IMR-90 (cell line): ENCODE results near the gene SLC26A6. TPM values are rescaled to one million over a fixed set of nuclear protein-coding genes. Genes with fewer than 3 reads are reported as not detected.
A peak's percentile ranks its signal among the peaks of the same experiment; 100 is the strongest.

Source experiments
- ATAC-seq: fragments of 200-7000 bp; cut with Tn5 transposase; 2 replicates; pipeline ENCODE4 v1.9.1; 2020; ENCODE audit warnings: low read depth, mild to moderate bottlenecking, moderate library complexity
- BruUV-seq: library from RNA; stranded (reverse); fragments of 400-500 nt; replicated peaks from 2 replicates; lab custom pipeline; 2021; lab: Mats Ljungman, UMichigan
- CTCF ChIA-PET: fragments of 300-600 bp; formaldehyde crosslinking; extraction: SDS; loops from one replicate; lab custom pipeline; 2021; ENCODE audit warnings: antibody characterized with exemption; lab: Yijun Ruan, JAX
- POLR2A ChIA-PET: fragments of 300-600 bp; sonication (Branson Sonifier 250); formaldehyde crosslinking; loops from one replicate; lab custom pipeline; 2022; ENCODE audit warnings: antibody characterized with exemption; ENCODE audit not compliant: unreplicated experiment; lab: Charles Lee
- DNase-seq: peaks from one replicate; pipeline ENCODE4 v3.0.0; 2013
- H2AFZ ChIP-seq: replicated peaks from 2 replicates; pipeline ENCODE3; 2013; ENCODE audit warnings: low read length, mild to moderate bottlenecking; ENCODE audit not compliant: poor library complexity
- H2AK5ac ChIP-seq: 2 replicates; pipeline ENCODE4 v1.6.1; 2013; ENCODE audit warnings: low read depth, low read length, inconsistent platforms
- H2AK9ac ChIP-seq: replicated peaks from 2 replicates; pipeline ENCODE3; 2013; ENCODE audit warnings: mild to moderate bottlenecking, low read depth, low read length, moderate library complexity; ENCODE audit not compliant: poor library complexity
- H2BK120ac ChIP-seq: 2 replicates; pipeline ENCODE4 v1.6.1; 2013; ENCODE audit warnings: low read depth, low read length, inconsistent platforms
- H2BK15ac ChIP-seq: 3 replicates; pipeline ENCODE4 v1.6.1; 2013; ENCODE audit warnings: low read depth, low read length, inconsistent platforms
- H2BK20ac ChIP-seq: 2 replicates; pipeline ENCODE4 v1.6.1; 2013; ENCODE audit warnings: low read depth, mild to moderate bottlenecking, inconsistent platforms, low read length, moderate library complexity
- H2BK5ac ChIP-seq: 2 replicates; pipeline ENCODE4 v1.6.1; 2013; ENCODE audit warnings: mild to moderate bottlenecking, low read depth, low read length, inconsistent platforms; ENCODE audit not compliant: poor library complexity, severe bottlenecking
- H3K14ac ChIP-seq: replicated peaks from 2 replicates; pipeline ENCODE4 v1.6.1; 2013; ENCODE audit warnings: low read depth, low read length, inconsistent platforms
- H3K18ac ChIP-seq: 2 replicates; pipeline ENCODE4 v1.6.1; 2013; ENCODE audit warnings: low read depth, low read length, control low read depth
- H3K23ac ChIP-seq: 2 replicates; pipeline ENCODE4 v1.6.1; 2013; ENCODE audit warnings: low read depth, low read length, inconsistent platforms
- H3K27ac ChIP-seq: 2 replicates; pipeline ENCODE4 v1.5.1; 2013; ENCODE audit warnings: mild to moderate bottlenecking, control low read depth, low read length; ENCODE audit not compliant: insufficient read depth
- H3K27me3 ChIP-seq: 2 replicates; pipeline ENCODE4 v1.6.1; 2013; ENCODE audit warnings: low read length; ENCODE audit not compliant: control insufficient read depth, insufficient read depth
- H3K36me3 ChIP-seq: 2 replicates; pipeline ENCODE4 v1.6.1; 2013; ENCODE audit warnings: low read length, mixed read lengths; ENCODE audit not compliant: control insufficient read depth, insufficient read depth
- H3K4ac ChIP-seq: 2 replicates; pipeline ENCODE4 v1.6.1; 2013; ENCODE audit warnings: low read depth, low read length, inconsistent platforms
- H3K4me1 ChIP-seq: 2 replicates; pipeline ENCODE4 v1.6.1; 2013; ENCODE audit warnings: low read length, mixed read lengths; ENCODE audit not compliant: control insufficient read depth, insufficient read depth
- H3K4me2 ChIP-seq: 2 replicates; pipeline ENCODE4 v1.6.1; 2013; ENCODE audit warnings: low read depth, mild to moderate bottlenecking, control low read depth, low read length, moderate library complexity
- H3K4me3 ChIP-seq: 2 replicates; pipeline ENCODE4 v1.5.1; 2013; ENCODE audit warnings: low read depth, mild to moderate bottlenecking, control low read depth, low read length, moderate library complexity; ENCODE audit not compliant: insufficient read depth
- H3K56ac ChIP-seq: 2 replicates; pipeline ENCODE4 v1.6.1; 2013; ENCODE audit warnings: low read length, inconsistent platforms; ENCODE audit not compliant: insufficient read depth; ENCODE audit errors: extremely low read depth
- H3K79me1 ChIP-seq, 2 experiments: 2 replicates each; pipeline ENCODE4 v1.6.1; 2013; ENCODE audit warnings: low read length in 2 of 2, inconsistent platforms in 1 of 2, low read depth in 1 of 2
- H3K9ac ChIP-seq: 2 replicates; pipeline ENCODE4 v1.6.1; 2013; ENCODE audit warnings: low read depth, low read length, control low read depth
- H3K9me1 ChIP-seq: 2 replicates; pipeline ENCODE4 v1.6.1; 2013; ENCODE audit warnings: low read length, inconsistent platforms; ENCODE audit not compliant: insufficient read depth
- H3K9me3 ChIP-seq: 2 replicates; pipeline ENCODE4 v1.6.1; 2013; ENCODE audit warnings: low read length; ENCODE audit not compliant: control insufficient read depth, insufficient read depth
- H4K20me1 ChIP-seq: 2 replicates; pipeline ENCODE4 v1.6.1; 2013; ENCODE audit warnings: low read length, inconsistent platforms; ENCODE audit not compliant: insufficient read depth
- H4K5ac ChIP-seq: 2 replicates; pipeline ENCODE4 v1.6.1; 2013; ENCODE audit warnings: mild to moderate bottlenecking, low read depth, low read length, control low read depth
- H4K8ac ChIP-seq, 2 experiments: 2 replicates each; pipeline ENCODE4 v1.6.1; 2013; ENCODE audit warnings: low read depth in 2 of 2, low read length in 2 of 2, control low read depth in 1 of 2, inconsistent platforms in 1 of 2
- H4K91ac ChIP-seq: 2 replicates; pipeline ENCODE4 v1.6.1; 2013; ENCODE audit warnings: low read depth, low read length, inconsistent platforms; ENCODE audit not compliant: insufficient read depth
- ELK1 ChIP-seq: fragments of 150-350 bp; IDR thresholded peaks from 2 replicates; pipeline ENCODE4 v1.6.1; 2016; ENCODE audit warnings: low read depth, mild to moderate bottlenecking, low read length, moderate library complexity, borderline replicate concordance
- MAFK ChIP-seq: IDR thresholded peaks from 2 replicates; pipeline ENCODE4 v1.6.1; 2012; ENCODE audit warnings: low read depth, low read length, improper control_type of control experiment
- MAZ ChIP-seq: IDR thresholded peaks from 2 replicates; pipeline ENCODE4 v1.6.1; 2012; ENCODE audit warnings: low read depth, mild to moderate bottlenecking, low read length, improper control_type of control experiment, moderate library complexity, borderline replicate concordance
- NFE2L2 ChIP-seq: fragments of 150-350 bp; IDR thresholded peaks from 2 replicates; pipeline ENCODE4 v1.6.1; 2016; ENCODE audit warnings: low read depth, mild to moderate bottlenecking, low read length
- POLR2A ChIP-seq: IDR thresholded peaks from 2 replicates; pipeline ENCODE4 v1.6.1; 2012; ENCODE audit warnings: mild to moderate bottlenecking, low read depth, low read length
- RAD21 ChIP-seq: IDR thresholded peaks from 2 replicates; pipeline ENCODE4 v1.6.1; 2012; ENCODE audit warnings: low read length, improper control_type of control experiment
- RCOR1 ChIP-seq: IDR thresholded peaks from 2 replicates; pipeline ENCODE4 v1.6.1; 2012; ENCODE audit warnings: mild to moderate bottlenecking, low read length, improper control_type of control experiment; ENCODE audit not compliant: insufficient replicate concordance
- RFX5 ChIP-seq: IDR thresholded peaks from 2 replicates; pipeline ENCODE4 v1.8.0; 2012; ENCODE audit warnings: low read depth, mild to moderate bottlenecking, low read length, moderate library complexity
- WGBS, 2 experiments: methylation state at CpG; one replicate each; pipeline versions ENCODE4 v1.1.5 to v1.1.7; 2013; ENCODE audit warnings: missing lambda C conversion rate in 2 of 2; ENCODE audit not compliant: insufficient read length in 1 of 2; ENCODE audit errors: extremely low coverage in 2 of 2; 5-methylcytosine and 5-hydroxymethylcytosine counted together
- dilution Hi-C: fragments of 300-500 bp; cut with HindIII; formaldehyde crosslinking; loops from one replicate; pipeline ENCODE4 v1.14.3; 2018; ENCODE audit warnings: low sequenced_read_pairs; ENCODE audit not compliant: unreplicated experiment
- in situ Hi-C: fragments of 300-500 bp; cut with MboI; formaldehyde crosslinking; loops from 3 replicates; pipeline ENCODE4 v1.14.3; 2019; ENCODE audit warnings: low sequenced_read_pairs, inconsistent platforms, mixed read lengths
- intact Hi-C: fragments of 100-400 bp; cut with micrococcal nuclease; formaldehyde crosslinking; loops from 2 replicates; pipeline ENCODE4 v1.10.0; 2022
- polyA plus RNA-seq, 3 experiments: library from polyadenylated mRNA; depleted of rRNA; stranded (reverse); fragments of >200 nt; gene quantifications; 2 replicates each; pipeline ENCODE4 v1.2.3, GENCODE V29; 2012; ENCODE audit warnings: low replicate concordance in 1 of 3
- total RNA-seq: library from RNA; depleted of rRNA; stranded (reverse); fragments of >200 nt; gene quantifications from 2 replicates; pipeline ENCODE4 v1.2.3, GENCODE V29; 2012

Gene SLC26A6
- total and polyA plus RNA-seq, 2 of the 4 experiments (the other 2 are of a cell fraction), result 11.8 to 34.3 TPM

- ChIA-PET CTCF (interaction anchor here (0.9 kb wide), 1 partner anchor 10 kb away, joined by 3 read pairs; no protein-coding TSS in a partner anchor), POLR2A (no interaction called here)
- Histone ChIP-seq H4K91ac (no peak overlapping the region), H2BK5ac (no peak overlapping the region), H3K4me1 (peaks cover 4% of the 10 kb centered on the region; the same call in 1 of the 2 replicates), H3K14ac (no peak overlapping the region), H3K9me1 (no peaks in the 10 kb centered on the region), H3K4me3 (no peak overlapping the region), H3K27ac (no peak overlapping the region), H2BK120ac (no peak overlapping the region), H3K18ac (no peak overlapping the region), H3K4ac (no peak overlapping the region), H2BK20ac (no peak overlapping the region), H3K27me3 (no peaks in the 10 kb centered on the region), H4K20me1 (peaks cover 5% of the 10 kb centered on the region; the same call in 1 of the 2 replicates), H3K9me3 (no peaks in the 10 kb centered on the region), H2AK5ac (no peak overlapping the region), H2BK15ac (no peak overlapping the region), H4K8ac (no peak overlapping the region), H4K5ac (no peak overlapping the region), H3K36me3 (peaks cover 57% of the 10 kb centered on the region), H3K4me2 (no peak overlapping the region), H2AK9ac (peak overlapping the region; percentile 37), H3K56ac (no peak overlapping the region), H3K9ac (no peak overlapping the region), H3K79me1 (no peaks in the 10 kb centered on the region; a peak in 1 of 4 replicates), H2AFZ (no peak overlapping the region), H3K23ac (no peak overlapping the region)
- no peak for DNase-seq
- WGBS, 2 experiments, result 100% methylated on average over 1 of the region's 6 CpGs; no CpG with 5 or more reads in 1 of the 2 experiments
- TF ChIP-seq RAD21 (no peak), MAZ (no peak), MAFK (no peak), POLR2A (no peak), NFE2L2 (no peak), ELK1 (no peak), RCOR1 (no peak), RFX5 (no peak)
- ATAC-seq, result no peak
- dilution Hi-C loops (no loop called here), intact Hi-C loops (no loop called here), in situ Hi-C loops (no loop called here)
- no TSS peak for BruUV-seq
Measured at GRCh38 chr3:48623851-48624547, 11.3 kb downstream of the SLC26A6 start.
